HG03045 (cell line): ENCODE data around the gene PRRT1.
"Not testable (repeated sequence)": the region's sequence is repeated elsewhere in the genome, so short reads cannot be mapped to it uniquely, and the experiment has no call there.

ENCODE experiments used
- ATAC-seq: cut with Tn5 transposase; IDR thresholded peaks from one replicate; pipeline ENCODE4 v1.9.1; 2021; ENCODE audit warnings: mild to moderate bottlenecking, moderate library complexity; ENCODE audit not compliant: unreplicated experiment

The PRRT1 gene

GRCh38 chr6:32105433-32105832 lies 46.3 kb downstream of the PRRT1 start:
- no peak for ATAC-seq

- no peak for ATAC-seq
Observed at GRCh38 chr6:32102255-32102654, 49.5 kb downstream of the PRRT1 start.

GRCh38 chr6:32100251-32100650 lies 51.5 kb downstream of the PRRT1 start:
- ATAC-seq, result not testable (repeated sequence)
